Epithelial cell of esophagus (primary cell): ENCODE results near the gene TFF2.

Source experiments
- DNase-seq: peaks from one replicate; pipeline ENCODE4 v3.0.0; 2010; ENCODE audit warnings: low read depth
- H3K4me3 ChIP-seq: 2 replicates; pipeline ENCODE4 v1.5.1; 2011; ENCODE audit warnings: mild to moderate bottlenecking, low read length, control low read depth
- CTCF ChIP-seq: IDR thresholded peaks from 2 replicates; pipeline ENCODE4 v1.5.1; 2011; ENCODE audit warnings: low read depth, mild to moderate bottlenecking, low read length, control low read depth, inconsistent platforms; ENCODE audit not compliant: insufficient read depth; ENCODE audit errors: missing control alignments

TFF2 gene

GRCh38 chr21:42366292-42367010, 15.7 kb upstream of the TFF2 start, which contains the start of gene TFF1:
TFF1 (minus strand) TSS chr21:42366535; CDS start chr21:42366495, 40 bp downstream.
- TF ChIP-seq CTCF: no peak
- no peak for DNase-seq
- H3K4me3 ChIP-seq: no peak within 1 kb of the TSS

GRCh38 chr21:42365770-42366169, 15.0 kb upstream of the TFF2 start:
- no peak for DNase-seq
- TF ChIP-seq CTCF: no peak
- no peak overlapping the region for H3K4me3 ChIP-seq

DNA sequence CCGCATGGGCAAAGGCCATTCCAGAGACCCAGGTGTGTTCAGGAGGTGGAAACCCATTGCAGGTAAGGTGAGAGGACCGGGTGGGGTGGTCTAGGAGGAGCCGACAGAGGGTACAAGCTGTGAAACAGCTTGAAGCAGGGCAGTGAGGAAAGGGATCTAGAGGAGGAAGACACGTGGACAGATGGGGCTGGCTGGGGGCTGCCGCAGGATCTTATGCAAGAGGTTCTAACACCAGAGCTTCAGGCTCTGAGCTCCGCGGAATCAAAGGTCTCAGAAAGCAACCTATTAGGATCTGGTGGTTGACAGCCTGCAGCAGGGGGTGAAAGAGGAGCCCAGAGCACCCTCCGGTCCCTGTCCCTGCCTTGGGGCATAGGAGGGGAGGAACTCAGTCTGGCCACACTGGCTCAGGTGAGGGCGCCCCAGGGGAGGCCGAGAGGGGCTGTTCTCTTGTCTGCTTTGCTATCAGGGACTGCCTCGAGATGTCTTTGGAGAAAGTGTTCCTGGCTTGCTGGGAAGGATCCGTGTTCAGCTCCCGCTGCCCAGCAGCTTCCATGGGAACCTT, 13.6 kb upstream of the TFF2 start:
- TF ChIP-seq CTCF: no peak
- no peak for DNase-seq

GRCh38 chr21:42363312-42363711, 12.5 kb upstream of the TFF2 start:
- DNase-seq: no peak
- TF ChIP-seq CTCF: no peak
- H3K4me3 ChIP-seq: no peak overlapping the region

More for the DNA sequence above, 13.6 kb upstream of the TFF2 start:
- no peak overlapping the region for H3K4me3 ChIP-seq

GRCh38 chr21:42362700-42363099, 11.9 kb upstream of the TFF2 start:
- H3K4me3 ChIP-seq: no peak overlapping the region
- no peak for TF ChIP-seq CTCF
- no peak for DNase-seq

- H3K4me3 ChIP-seq: no peak overlapping the region
- DNase-seq: no peak
- no peak for TF ChIP-seq CTCF
These were observed 11.4 kb upstream of the TFF2 start for GRCh38 chr21:42362198-42362597.

GRCh38 chr21:42361286-42361685, 10.5 kb upstream of the TFF2 start:
- no peak for DNase-seq
- no peak overlapping the region for H3K4me3 ChIP-seq
- TF ChIP-seq CTCF: no peak
